NOMO-1 treated with dmso at 0.1 percent for 144 hours (cell line): ENCODE data around the gene MTUS2.
"Not testable (repeated sequence)": the region's sequence is repeated elsewhere in the genome, so short reads cannot be mapped to it uniquely, and the experiment has no call there.

Source experiments
- DNase-seq: peaks from one replicate; lab custom pipeline; 2025; ENCODE audit not compliant: unreplicated experiment; lab: John Stamatoyannopoulos, UW

Gene MTUS2

DNA sequence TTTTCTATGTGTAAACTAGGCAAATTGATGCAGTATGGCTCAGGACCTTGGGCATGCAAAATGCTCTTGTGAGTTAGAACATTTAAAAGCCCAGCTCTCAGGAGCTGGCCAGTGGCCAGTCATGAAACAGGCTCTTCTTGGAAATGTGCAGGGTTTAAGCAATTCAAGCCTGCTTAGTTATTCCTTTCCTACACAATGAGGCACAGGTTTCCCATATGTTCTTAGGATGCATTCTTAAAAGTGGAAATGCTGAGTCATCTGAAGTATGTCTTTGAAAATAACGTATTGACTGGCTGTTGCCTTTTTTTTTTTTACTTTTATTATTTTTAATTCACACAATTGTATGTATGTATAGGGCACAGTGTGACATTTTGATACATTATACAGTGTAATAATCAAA is 474.7 kb downstream of the MTUS2 start:
- DNase-seq, result no peak

DNA sequence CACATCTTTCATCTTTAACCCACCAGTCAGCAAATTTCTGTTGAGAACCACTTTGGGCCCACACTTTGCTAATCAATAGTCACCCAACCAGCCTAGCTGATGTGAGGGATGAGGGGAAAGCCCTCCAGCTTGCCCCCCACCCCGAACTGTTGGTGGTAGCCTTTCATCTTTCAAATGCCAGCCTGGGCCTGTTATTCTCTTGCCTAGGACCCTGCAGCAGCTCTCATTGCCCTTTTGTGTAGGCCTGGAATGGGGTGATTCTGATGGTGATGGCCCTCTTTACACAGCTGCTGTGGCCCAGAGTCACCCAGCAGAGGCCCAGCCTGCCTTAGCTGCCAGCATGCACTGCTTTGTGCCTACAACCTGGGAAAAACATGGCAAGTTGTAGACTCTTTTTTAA is 480.9 kb downstream of the MTUS2 start:
- DNase-seq, result no peak

DNA sequence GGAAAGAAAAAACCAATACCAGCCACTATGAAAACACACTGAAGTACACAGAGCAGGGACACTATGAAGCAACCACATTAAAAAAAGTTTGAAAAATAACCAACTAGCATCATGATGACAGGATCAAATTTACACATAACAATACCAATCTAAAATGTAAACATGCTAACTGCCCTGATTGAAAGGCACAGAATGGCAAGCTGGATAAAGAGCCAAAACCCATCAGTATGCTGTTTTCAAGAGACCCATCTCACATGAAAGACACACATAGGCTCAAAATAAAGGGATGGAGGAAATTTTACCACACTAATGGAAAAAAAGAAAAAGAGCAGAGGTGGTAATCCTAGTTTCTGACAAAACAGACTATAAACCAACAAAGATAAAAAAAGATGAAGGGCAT is 484.0 kb downstream of the MTUS2 start:
- DNase-seq, result no peak

DNA sequence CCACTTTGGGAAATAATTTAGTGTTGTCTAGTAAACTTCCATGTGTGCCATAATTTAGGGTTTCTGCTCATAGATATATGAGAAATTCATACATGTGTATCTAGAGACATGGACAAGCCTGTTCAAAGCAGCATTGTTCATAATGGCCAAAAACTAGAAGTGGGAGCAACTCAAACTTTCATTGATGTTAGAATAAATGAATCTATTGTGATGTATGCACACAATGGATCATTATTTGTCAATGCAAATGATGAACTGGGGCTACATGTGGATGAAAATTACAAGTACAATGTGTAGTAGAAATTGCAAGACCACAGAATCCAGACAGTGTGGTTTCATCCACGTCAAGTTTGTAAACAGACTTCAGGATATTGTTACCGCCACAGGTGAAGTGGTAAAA is 490.7 kb downstream of the MTUS2 start:
- no peak for DNase-seq

DNA sequence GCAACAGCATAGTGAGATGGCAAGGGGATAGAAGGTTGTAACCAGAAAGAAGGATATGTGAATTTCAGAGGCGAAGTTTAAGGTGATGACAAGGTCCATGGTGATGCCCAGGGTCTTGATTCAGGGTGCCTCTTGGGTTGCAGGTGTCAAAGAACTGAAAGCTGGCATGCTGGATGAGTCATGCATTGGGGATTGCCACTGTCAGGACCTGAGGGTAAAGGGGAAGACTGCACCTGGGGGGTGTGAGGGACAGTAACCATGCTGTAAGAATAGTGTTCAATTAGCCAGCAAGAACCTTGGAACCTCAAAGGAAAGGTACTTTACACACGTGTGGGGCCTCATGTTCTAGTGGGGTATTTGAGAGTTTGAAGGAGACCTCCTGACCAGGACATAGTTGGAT is 495.7 kb downstream of the MTUS2 start:
- no peak for DNase-seq

DNA sequence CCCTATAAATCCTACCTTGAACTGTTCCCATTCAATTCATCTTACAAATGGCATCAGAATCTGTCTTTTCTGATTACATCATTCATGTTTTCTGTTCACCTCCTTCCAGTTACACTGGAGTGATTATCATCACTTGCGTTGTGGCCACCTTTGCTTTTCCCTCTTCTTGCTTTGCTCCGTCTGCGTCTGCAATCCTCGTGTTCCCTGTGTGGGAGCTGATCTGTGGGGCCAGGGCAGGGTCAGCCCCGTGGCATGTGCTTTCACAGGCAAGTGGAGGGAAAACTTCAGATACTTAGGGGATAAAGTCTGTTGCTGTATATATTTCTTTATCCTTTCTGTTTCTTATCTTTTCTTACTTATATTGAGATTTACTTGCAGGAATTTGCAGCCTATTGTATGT is 497.7 kb downstream of the MTUS2 start:
- no peak for DNase-seq

DNA sequence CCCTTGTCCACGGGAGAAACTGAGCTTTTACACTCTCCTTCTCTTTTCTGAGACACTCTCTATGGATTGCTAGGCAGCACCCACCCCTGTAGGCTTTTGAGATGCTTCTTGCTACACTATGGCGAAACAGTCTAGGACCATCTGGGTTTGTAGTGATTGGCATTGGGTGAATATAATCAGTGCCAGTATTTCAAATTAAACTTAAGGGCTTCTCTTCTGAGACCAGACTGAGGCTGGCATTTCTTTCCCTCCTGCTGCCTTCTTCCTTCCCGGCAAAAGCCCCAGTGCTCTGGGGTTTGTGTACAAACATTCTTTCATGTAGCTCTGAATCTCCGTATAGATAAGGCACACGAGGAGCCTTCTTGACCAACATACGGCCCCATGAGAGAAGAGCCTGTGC is 498.6 kb downstream of the MTUS2 start:
- DNase-seq, result no peak

DNA sequence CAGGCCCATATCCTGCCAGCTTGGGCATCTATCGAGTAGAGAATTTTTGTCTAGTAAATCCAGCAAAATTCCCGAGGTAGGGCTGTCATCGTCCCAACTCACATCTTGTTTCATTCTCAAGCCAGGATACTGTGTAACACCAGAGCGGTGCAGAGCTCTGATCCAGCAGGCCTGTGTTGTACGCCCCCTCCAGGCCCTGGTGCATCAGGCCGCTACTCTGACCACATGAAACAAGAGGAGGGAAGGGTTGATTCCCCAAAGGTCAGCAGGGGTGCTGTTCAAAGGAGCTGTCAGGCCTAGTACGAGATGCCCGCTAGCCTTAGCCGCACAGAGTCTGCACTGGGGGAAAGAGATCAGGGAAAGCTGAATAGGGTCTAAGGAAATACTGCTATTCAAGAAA is 499.3 kb downstream of the MTUS2 start:
- DNase-seq, result no peak

DNA sequence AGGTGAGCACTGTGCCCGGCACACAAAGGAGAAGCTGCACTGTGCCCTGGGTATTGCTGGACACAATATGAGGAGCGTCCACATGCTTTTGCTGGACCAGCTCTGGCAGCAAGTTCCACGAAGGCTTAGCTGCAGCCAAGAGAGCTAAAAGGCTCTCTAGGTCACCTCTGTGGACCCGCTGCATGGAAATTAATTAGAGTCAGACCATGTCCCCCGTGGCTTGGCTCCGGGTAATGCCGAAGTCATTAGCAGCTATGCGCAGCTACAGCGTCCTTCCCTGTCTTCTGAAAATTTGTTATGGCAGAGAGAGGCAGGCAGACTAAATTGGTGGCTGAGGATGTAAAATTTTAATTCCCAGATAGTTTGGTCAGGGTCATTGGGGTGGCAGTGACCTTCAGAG is 503.8 kb downstream of the MTUS2 start:
- DNase-seq, result no peak

DNA sequence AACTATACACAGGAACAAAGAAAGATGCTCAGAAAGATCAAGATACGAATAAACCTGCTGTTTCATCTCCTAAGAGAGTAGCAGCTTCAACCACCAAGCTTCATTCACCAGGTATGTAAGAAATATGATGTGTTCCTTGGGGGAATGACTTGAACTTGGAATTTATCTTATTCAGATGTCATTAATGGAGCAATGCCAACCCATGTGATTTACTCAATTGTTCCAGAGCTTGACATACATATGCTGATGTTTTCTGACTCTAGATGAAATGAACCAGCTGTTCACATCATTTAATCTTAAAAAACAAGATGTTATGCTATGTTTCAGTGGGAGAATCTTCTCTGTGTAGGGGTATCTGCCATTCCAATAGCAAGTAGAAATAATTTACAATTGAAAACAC is 504.5 kb downstream of the MTUS2 start:
- no peak for DNase-seq

DNA sequence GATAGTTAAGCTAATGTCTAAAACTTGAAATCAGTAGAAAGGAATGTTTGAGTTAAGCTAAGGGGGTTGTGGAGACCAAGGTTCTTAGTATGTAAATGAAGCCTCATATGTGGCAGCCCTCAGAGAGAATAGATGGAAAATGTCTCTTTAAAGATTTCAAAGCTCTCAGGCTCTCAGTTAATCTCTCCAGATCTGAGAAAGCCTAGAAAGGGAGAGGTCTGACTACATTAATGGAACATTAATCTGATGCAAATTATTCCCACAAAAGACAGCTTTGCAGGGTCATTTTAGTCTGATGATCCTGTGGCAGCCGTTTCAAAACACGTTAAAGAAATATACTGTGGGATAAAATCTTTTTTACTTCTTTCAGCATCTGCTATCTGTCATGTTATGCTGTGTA is 508.4 kb downstream of the MTUS2 start:
- DNase-seq, result no peak

DNA sequence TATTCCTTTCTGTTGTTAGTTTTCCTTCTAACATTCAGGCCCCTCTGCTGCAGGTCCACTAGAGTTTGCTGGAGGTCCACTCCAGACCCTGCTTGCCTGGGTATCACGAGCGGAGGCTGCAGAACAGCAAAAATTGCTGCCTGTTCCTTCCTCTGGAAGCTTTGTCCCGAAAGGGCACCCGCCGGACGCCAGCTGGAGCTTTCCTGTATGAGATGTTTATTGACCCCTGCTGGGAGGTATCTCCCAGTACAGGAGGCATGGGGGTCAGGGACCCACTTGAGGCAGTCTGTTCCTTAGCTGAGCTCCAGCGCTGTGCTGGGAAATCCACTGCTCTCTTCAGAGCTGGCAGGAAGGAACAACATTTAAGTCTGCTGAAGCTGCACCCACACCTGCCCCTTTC is 516.2 kb downstream of the MTUS2 start:
- DNase-seq, result no peak

DNA sequence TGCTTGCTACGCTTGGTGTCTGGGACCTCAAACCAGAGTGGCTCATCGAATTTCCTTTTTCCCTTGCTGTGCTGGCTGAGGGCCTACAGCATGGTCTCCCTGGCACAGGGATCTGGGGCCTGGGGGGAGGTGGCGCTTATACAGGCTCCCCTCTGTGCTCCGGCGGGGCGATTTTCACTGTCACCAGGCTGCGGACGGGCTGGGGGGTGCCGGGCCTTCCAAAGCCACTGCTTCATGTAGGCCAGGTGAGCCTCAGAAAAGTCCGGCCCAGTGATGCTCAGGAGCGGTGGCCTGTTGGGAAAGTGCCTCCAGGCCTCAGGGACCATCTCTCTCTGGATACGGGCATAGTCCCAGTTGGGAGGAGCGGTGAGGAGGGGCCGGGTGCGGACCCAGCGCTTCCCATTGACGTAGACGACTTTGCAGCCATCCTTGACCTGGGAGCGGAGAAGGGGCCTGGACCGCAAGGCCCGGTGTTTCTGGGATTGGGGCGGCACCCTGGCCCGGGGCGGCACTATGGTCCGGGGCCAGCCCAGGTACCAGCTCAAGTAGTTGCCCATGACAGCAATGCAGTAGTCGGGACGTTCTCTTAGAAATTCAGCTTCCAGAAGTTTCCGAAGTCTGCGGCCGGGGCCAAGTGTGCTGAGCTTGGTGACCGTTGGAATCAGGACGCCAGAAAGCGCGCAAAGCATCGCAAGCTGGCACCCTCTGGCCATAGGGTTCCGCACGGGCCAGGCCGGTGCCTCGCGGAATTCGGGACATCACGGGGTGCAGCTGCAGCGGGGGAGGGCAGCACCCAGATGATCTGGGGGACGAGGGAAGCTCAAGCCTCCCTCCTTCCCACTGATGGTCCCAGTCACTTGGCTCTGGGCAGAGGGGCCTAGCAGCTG is 519.5 kb downstream of the MTUS2 start:
- DNase-seq, result no peak

DNA sequence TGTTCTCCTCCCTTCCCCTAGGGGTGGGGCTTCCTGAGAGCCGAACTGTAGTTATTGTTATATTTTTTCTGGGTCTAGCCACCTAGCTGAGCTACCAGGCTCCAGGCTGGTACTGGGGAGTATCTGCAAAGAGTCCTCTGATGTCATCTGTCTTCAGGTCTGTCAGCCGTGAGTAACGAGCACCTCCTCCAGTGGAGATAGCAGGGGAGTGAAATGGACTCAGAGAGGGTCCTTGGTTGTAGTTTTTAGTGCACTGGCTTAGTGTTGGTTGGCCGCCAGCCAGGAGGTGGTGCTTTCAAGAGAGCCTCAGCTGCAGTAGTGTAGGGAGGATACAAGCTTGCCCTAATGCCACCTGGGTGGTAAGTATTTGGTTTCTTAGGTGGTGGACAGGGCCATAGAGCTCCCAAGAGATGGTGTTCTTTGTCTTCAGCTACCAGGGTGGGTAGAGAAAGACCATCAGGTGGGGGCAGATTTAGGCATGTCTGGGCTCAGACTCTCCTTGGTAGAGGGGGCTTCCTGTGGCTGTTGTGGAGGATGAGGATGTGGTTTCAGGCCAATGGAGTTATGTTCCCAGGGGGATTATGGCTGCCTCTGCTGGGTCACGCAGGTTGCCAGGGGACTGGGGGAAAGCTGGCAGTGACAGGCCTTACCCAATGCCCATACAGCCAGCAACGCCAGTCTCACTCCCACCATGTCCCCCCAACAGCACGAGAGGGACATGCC is 525.9 kb downstream of the MTUS2 start:
- DNase-seq, result not testable (repeated sequence)

DNA sequence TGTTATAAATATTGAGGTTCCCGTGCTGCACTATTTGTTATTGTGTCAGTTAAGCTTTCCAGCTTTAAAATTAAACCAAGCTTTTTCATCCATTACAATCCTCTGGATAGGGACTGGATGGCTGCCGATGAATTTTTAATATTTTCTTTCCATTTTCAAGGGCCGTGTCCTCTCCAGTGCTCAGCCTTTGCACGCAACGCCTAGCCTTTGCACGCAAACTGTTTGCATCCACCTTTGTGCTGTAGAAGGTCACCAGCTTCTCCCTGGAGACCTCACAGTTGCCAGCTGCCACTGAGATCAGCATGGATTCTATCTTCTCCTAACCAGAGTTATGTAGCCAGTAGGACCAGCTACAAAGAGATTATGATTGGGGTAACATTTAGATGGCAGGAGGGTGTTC is 534.9 kb downstream of the MTUS2 start:
- no peak for DNase-seq

DNA sequence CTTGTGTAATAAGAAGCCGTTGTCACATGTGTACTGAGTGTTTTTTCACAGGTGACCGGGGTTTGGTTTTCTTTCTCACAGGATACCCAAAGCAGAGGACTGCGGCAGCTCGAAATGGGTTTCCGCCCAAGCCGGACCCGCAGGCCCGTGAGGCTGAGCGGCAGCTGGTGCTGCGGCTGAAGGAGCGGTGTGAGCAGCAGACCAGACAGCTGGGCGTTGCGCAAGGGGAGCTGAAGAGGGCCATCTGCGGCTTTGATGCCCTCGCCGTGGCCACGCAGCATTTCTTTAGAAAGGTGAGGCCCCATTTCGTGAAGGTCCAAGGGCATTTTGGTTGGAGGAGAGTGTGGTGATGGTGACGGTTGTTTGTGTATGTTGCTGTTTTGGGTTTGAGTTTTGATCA is 539.0 kb downstream of the MTUS2 start:
- DNase-seq, result no peak

DNA sequence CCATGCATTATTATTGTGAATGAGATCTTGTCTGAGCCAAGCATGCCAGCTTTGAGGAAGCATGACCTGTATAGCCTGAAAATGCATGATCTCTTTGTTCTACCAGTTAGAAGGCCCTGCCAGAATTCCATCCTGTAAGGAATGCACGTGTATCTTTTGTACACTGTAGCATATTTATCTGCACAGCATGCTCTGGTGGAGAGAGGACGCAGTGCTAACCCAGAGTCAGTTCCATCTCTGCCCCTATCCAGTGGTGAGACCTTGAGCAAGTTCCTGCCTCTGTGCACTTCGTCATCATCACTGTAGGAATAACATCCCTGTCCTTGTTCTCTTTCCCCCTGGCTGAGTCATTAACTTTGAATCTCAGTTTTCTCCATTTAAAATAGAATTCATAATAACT is 541.6 kb downstream of the MTUS2 start:
- DNase-seq, result no peak

DNA sequence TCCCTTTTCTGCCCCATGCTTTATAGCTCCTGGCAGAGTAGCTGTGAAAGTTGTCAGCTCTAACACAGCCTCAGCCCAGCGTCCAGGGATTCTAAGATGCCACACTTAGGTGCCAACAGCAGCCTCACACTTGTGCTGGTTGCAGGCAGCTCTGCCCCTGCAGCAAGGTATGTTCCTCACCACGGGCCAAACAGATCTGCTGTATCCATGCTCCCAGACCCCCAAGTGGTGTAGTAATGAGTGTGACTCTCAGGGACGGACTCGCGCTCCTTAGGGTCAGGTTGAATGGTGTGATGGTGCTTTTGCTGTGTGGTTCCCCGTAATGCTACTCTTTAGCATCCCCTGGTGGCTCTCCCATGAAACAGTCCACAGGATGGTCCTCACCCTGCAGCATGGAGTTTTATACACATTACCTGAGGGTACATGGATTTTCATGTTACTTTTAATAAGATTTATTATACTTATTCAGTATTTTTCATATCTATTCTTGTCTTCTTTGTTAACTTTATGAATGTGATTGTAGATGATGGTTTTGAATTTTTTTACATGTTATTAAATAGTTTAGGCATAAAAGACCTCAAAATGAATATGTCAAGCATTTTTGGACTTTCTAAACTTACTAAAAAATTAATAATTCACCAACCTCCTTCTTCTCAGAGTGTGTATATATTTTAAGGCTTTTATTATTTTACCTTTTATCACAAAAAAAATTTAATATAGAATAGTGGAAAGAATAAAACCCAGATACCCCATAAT is 542.9 kb downstream of the MTUS2 start:
- peak; percentile 39 for DNase-seq

DNA sequence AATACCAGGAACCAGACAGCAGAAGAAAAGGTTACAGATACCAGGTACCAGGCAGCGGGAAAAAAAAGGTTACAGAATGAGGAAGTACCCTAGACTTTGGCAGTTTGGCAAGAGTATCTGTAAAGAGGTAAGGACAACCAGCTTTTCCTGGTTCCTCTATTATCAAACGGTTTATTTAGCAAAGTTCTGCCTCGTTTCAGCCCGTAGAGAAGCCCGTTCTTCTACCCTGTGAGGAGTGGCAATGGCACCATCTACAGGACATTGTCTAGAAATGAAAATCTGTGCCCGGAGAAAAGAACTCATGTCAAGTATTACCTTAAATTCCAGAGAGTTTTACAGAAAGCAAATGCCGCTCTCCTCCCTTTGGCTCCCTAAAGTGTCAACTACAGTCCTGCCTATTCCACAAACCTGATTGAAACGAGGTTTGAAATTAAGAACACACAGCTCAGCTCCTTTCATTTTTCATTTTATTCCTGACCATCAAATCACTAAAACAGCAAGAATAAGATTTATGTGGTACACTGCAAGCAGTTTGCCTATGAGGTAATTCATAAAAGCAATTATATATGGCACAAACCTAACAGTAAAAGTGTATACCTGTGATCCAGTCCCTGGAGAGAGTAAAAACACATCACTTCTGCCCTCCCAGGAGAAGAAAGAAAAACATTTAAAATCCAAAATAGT is 549.1 kb downstream of the MTUS2 start:
- DNase-seq, result peak; percentile 93

DNA sequence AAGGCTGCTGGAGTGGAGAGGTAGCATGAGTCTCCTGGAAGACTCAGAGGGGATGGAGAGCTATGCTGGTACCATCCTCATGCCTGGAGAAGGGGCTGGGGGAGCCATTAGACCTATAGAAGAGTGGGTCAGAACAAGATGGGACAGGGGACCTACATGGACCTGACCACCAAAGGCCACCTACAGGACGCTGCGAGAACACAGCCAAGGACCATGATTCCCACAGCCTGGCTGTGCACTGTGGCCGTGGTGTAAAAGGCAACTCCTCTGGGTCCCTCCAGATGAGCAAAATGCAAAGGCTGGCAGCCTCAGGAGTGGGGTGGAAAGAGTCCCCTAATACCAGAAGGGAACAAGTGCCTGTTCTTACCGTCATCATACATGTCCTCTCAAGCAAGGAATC is 559.1 kb downstream of the MTUS2 start:
- DNase-seq, result no peak

DNA sequence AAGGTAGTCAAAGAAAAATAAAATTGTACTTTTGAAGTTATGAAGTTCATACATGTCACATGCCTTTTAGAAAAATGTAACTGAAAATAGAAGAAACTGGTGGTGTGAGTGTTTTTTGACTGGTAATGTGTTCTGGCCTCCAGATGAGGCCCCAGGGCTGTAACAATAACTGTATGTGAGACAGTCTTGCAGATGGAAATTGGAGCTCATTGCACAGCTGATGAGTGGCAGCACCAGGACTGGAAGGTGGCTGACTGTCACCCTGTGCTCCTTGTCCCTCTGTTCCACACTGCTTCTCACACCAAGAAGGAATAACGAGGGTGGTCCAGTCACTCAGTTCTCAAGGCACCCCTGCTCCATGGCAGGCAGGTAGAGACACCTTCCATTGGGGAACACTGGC is 559.7 kb downstream of the MTUS2 start:
- no peak for DNase-seq
